ENCODE data around the gene CLASP1. TPM values are rescaled to one million over a fixed set of nuclear protein-coding genes. Genes with fewer than 3 reads are reported as not detected.
"Not testable (repeated sequence)": the region's sequence is repeated elsewhere in the genome, so short reads cannot be mapped to it uniquely, and the experiment has no call there.

The CLASP1 gene
- total and polyA plus RNA-seq, 7 donors, result 2.4 to 117 (median 53.9) TPM

DNA sequence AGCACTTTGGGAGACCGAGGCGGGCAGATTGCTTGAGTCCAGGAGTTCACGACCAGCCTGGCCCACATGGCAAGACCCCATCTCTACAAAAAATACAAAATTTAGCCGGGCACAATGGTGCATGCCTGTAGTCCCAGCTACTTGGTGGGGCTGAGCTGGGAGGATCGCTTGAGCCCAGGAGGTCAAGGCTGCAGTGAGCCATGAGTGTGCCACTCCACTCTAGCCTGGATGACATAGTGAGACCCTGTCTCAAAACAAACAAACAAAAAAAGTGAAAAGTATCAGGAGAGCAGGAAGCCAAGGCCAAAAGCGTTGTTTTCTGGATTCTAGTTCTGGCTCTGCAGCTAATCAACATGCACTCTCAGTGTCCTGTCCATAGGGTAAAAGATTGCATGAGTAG is 10.7 kb upstream of the CLASP1 start:
- no peaks in the 10 kb centered on the region for H3K36me3 ChIP-seq
- intact Hi-C loops (cut with DNase I), result no loop called here
- H3K27me3 ChIP-seq, result no peaks in the 10 kb centered on the region
- WGBS, 2 donors, result 81 to 86% methylated on average over 6 of the region's 6 CpGs
- H3K27ac ChIP-seq, result no peak overlapping the region
- H3K4me1 ChIP-seq, result no peaks in the 10 kb centered on the region
- no peaks in the 10 kb centered on the region for H3K9me3 ChIP-seq
- no peak overlapping the region for H3K4me3 ChIP-seq
- DNase-seq, result no peak
- TF ChIP-seq POLR2AphosphoS5 (IDR thresholded peaks at IDR 0.05) (no peak), CTCF (IDR thresholded peaks at IDR 0.05) (no peak), POLR2A (IDR thresholded peaks at IDR 0.05) (no peak), EP300 (IDR thresholded peaks at IDR 0.05) (no peak)

DNA sequence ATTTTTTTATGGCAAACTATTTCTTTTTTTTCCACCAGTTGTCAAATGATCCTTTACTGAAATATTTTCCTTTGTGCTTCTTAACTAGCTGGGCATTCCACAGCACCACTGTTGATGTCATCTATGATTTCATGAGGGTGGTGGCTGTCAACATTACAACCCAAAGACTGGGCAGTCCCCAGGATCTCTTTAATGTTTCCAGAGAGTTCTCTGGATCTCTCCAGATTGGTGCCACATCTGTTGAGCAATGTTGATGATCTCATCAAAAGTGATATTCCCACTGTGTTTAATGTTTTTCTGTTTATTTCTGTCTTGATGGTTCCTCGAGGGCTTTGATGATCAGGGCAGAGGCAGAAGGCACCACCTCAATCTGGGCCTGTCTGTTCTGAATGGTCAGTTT is 9.1 kb upstream of the CLASP1 start:
- H3K4me1 ChIP-seq; DNase-seq; intact Hi-C loops (cut with DNase I); H3K4me3 ChIP-seq; H3K36me3 ChIP-seq; H3K9me3 ChIP-seq; H3K27me3 ChIP-seq; H3K27ac ChIP-seq: not testable (repeated sequence)
- WGBS, 2 donors, result 86 to 91% methylated on average over 1 of the region's 1 CpG

DNA sequence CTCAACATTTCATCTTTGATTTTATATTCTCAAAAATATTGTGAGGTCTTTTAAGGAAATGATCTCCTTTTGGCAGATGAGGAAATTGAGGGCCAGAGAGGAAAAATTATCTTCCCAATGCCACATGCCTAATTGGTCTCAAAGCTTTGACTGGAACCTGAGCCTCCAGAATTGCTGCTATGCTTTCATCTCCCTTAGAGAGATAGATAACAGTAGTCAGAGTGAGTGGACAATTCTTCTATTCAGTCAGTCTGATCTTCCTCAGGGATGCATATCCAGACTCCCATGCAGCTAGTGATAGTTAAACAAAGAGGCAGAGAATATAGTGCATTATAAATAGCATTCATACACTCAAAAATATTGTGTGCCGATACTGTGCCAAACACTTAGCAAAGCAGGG is 3.8 kb upstream of the CLASP1 start:
- intact Hi-C loops (cut with DNase I), result loop anchor here (5.0 kb wide), 1 partner anchor 171 kb away; no protein-coding TSS in a partner anchor
- WGBS, 2 donors, result 94 to 96% methylated on average over 1 of the region's 1 CpG
- no peaks in the 10 kb centered on the region for H3K27me3 ChIP-seq
- H3K36me3 ChIP-seq, result no peaks in the 10 kb centered on the region
- TF ChIP-seq CTCF (IDR thresholded peaks at IDR 0.05) (no peak), POLR2AphosphoS5 (IDR thresholded peaks at IDR 0.05) (no peak), EP300 (IDR thresholded peaks at IDR 0.05) (no peak), POLR2A (IDR thresholded peaks at IDR 0.05) (no peak)
- no peak for DNase-seq
- no peaks in the 10 kb centered on the region for H3K9me3 ChIP-seq
- peaks cover 0 to 24% (median 12%) of the 10 kb centered on the region in 4 donors for H3K4me1 ChIP-seq
- H3K27ac ChIP-seq, result no peak overlapping the region
- no peak overlapping the region for H3K4me3 ChIP-seq

DNA sequence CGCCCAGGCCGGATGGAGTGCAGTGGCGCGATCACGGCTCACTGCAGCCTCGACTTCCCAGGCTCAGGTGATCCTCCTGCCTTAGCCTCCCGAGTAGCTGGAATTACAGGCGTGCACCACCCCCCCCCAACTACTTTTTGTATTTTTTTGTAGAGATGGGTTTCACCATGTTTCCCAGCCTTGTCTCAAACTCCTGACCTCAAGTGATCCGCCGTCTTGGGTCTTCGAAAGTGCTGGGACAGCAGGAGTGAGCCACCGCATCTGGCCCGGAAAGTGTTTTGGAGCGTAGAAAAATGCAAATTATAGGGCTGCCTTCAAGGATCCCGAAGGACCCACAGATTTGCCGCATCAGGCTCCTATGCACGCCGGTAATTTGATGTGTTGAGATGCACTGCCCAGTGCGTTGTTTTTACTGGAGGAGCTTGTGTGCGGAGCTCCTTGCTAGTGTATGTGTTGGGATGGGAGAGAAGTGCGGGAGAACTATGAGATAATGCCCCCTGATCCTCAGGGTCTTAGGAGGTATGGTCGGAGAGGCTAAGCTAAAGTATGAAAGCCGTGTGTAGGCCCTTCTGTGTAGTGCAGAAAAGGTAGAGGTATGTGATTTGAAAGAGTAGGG is 1.2 kb upstream of the CLASP1 start:
- TF ChIP-seq EP300 (IDR thresholded peaks at IDR 0.05), result no peak
- no peak for TF ChIP-seq POLR2AphosphoS5 (IDR thresholded peaks at IDR 0.05)
- TF ChIP-seq CTCF (IDR thresholded peaks at IDR 0.05), result no peak
- 1% methylated on average over 23 of the region's 23 CpGs for WGBS, 2 donors
- Histone ChIP-seq H3K4me3 (peak overlapping the region; percentile 77 to 94 (median 85)), H3K9me3 (no peaks in the 10 kb centered on the region), H3K36me3 (no peaks in the 10 kb centered on the region), H3K4me1 (peaks cover 0 to 44% (median 27%) of the 10 kb centered on the region in 4 donors), H3K27me3 (no peaks in the 10 kb centered on the region), H3K27ac (peak overlapping the region; percentile 93 to 98 (median 96))
- DNase-seq, result no peak
- intact Hi-C loops (cut with DNase I), result loop anchor here (5.0 kb wide), 1 partner anchor 168 kb away; no protein-coding TSS in a partner anchor

- Histone ChIP-seq H3K4me3 (peak overlapping the region; percentile 77 to 94 (median 85)), H3K4me1 (peaks cover 0 to 46% (median 30%) of the 10 kb centered on the region in 4 donors), H3K27me3 (no peaks in the 10 kb centered on the region), H3K27ac (peak overlapping the region; percentile 93 to 98 (median 96)), H3K9me3 (no peaks in the 10 kb centered on the region), H3K36me3 (no peaks in the 10 kb centered on the region)
- WGBS, 2 donors, result 0% methylated on average over 45 of the region's 45 CpGs
- DNase-seq, result peak; percentile 99
- intact Hi-C loops (cut with DNase I), result loop anchor here (1.0 to 5.0 kb wide), 4 partner anchors 52 to 167 kb away; partner anchors contain the start of gene NIFK
- TF ChIP-seq EP300 (IDR thresholded peaks at IDR 0.05), result peak in 1 of 4 donors; percentile 48
- peak; percentile 32 to 78 (median 64) for TF ChIP-seq POLR2AphosphoS5 (IDR thresholded peaks at IDR 0.05)
- peak in 1 of 2 donors; percentile 4 for TF ChIP-seq POLR2A (IDR thresholded peaks at IDR 0.05)
- TF ChIP-seq CTCF (IDR thresholded peaks at IDR 0.05), result no peak
Measured at GRCh38 chr2:121649596-121650314, 493 bp upstream of the CLASP1 start.

Data from sigmoid colon (tissue), 7 donors.